Measurements from ENCODE around the gene GID8.

The GID8 gene

DNA sequence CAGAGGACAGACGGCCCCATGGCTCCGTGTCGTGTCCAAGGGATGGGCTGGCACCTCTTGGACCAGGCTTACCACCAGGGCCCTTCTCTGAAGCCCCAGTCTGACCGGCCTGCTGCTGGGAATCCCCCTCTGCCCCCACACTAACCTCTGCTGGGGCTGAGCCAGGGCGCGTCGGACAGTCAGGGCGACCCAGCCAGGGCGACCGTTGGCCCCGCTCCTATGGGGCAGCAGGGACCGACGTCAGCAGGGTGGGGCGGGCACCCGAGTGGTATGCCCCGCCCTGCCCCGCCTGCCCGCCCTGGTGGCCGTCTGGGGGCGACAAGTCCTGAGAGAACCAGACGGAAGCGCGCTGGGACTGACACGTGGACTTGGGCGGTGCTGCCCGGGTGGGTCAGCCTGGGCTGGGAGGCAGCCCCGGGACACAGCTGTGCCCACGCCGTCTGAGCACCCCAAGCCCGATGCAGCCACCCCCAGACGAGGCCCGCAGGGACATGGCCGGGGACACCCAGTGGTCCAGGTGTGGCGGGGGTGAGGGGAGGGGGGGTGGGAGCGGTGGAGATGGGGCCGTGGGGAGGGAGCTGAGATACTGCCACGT lies 14.5 kb downstream of the GID8 start, which contains the start of gene SLC17A9:
TSS of gene SLC17A9 (plus strand) at position 337 of the 595 bp plus-strand sequence. CDS start at position 459, 122 bp downstream.
- DNase-seq (ENCODE audit: low read depth) = peak; percentile 50
- no peak for TF ChIP-seq CTCF (conservative IDR thresholded peaks at IDR 0.05; ENCODE audit: control insufficient read depth, insufficient read depth, low read depth, low read length)
- peak within 1 kb of the TSS; percentile 52 for H3K4me3 ChIP-seq (ENCODE audit: control insufficient read depth, low read depth, low read length)

- no peak for DNase-seq (ENCODE audit: low read depth)
- peak overlapping the region; percentile 52 for H3K4me3 ChIP-seq (ENCODE audit: control insufficient read depth, low read depth, low read length)
- TF ChIP-seq CTCF (conservative IDR thresholded peaks at IDR 0.05; ENCODE audit: control insufficient read depth, insufficient read depth, low read depth, low read length) = no peak
Measured at GRCh38 chr20:62952968-62953838, 15.3 kb downstream of the GID8 start.

- no peak for TF ChIP-seq CTCF (conservative IDR thresholded peaks at IDR 0.05; ENCODE audit: control insufficient read depth, insufficient read depth, low read depth, low read length)
- peak overlapping the region; percentile 52 for H3K4me3 ChIP-seq (ENCODE audit: control insufficient read depth, low read depth, low read length)
- DNase-seq (ENCODE audit: low read depth) = peak; percentile 81
Measured at GRCh38 chr20:62953839-62954703, 16.1 kb downstream of the GID8 start.

- TF ChIP-seq CTCF (conservative IDR thresholded peaks at IDR 0.05; ENCODE audit: control insufficient read depth, insufficient read depth, low read depth, low read length) = no peak
- H3K4me3 ChIP-seq (ENCODE audit: control insufficient read depth, low read depth, low read length) = no peak overlapping the region
- DNase-seq (ENCODE audit: low read depth) = no peak
Measured at GRCh38 chr20:62955519-62956386, 17.8 kb downstream of the GID8 start.

DNA sequence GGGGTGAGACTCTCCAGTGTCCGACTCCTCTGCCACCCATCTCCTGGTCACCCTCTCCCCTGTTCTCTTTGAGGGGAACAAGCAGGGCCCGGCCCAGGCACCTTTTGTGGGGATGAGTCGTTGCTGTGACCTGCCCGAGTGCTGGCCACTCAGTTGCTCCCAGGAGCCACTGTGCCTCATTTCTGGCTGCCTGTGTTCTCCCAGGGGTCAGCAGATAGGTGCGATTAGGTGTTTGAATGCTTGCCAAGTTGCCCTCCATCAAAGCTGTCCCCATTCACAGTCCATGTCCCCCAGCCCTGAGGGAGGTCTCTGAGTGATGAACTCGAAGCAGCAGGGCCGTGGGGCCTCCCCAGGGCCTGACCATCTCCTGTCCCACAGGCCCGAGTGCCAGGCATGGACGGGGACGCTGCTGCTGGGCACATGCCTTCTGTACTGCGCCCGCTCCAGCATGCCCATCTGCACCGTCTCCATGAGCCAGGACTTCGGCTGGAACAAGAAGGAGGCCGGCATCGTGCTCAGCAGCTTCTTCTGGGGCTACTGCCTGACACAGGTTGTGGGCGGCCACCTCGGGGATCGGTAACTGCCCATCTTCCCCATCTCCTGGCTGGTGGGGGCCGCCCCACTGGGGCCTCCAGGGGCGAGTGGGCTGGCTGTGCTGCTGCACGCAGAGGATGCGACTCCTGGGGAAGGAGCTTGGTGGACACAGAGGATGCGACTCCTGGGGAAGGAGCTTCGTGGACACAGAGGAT lies 18.6 kb downstream of the GID8 start:
- no peak for TF ChIP-seq CTCF (conservative IDR thresholded peaks at IDR 0.05; ENCODE audit: control insufficient read depth, insufficient read depth, low read depth, low read length)
- no peak for DNase-seq (ENCODE audit: low read depth)
- H3K4me3 ChIP-seq (ENCODE audit: control insufficient read depth, low read depth, low read length) = no peak overlapping the region
